SU-DHL-6 (cell line): ENCODE measurements around the gene ZMIZ1.

ENCODE experiments used
- H2AFZ ChIP-seq: fragments of 200-600 bp; sonication (generic); 2 replicates; pipeline ENCODE4 v1.6.1; 2014; ENCODE audit warnings: low read depth, mild to moderate bottlenecking, moderate library complexity, mixed read lengths, antibody characterized with exemption, low read length; ENCODE audit not compliant: severe bottlenecking
- H3F3A ChIP-seq: fragments of 200-600 bp; shearing (Covaris generic); 2 replicates; pipeline ENCODE4 v1.6.0; 2016; ENCODE audit warnings: antibody characterized with exemption, mild to moderate bottlenecking; ENCODE audit not compliant: insufficient read depth
- H3K27ac ChIP-seq: fragments of 200-600 bp; sonication (generic); 2 replicates; pipeline ENCODE4 v1.5.1; 2016; ENCODE audit warnings: low read depth, mild to moderate bottlenecking, low read length, moderate library complexity, mixed read lengths
- H3K27me3 ChIP-seq: fragments of 200-600 bp; sonication (generic), shearing (Covaris generic); 2 replicates; pipeline ENCODE4 v1.6.0; 2014; ENCODE audit warnings: mild to moderate bottlenecking, low read length
- H3K36me3 ChIP-seq: fragments of 200-600 bp; sonication (generic); 2 replicates; pipeline ENCODE4 v1.6.1; 2014; ENCODE audit warnings: mild to moderate bottlenecking, low read length, mixed read lengths
- H3K4me2 ChIP-seq: fragments of 300-600, 200-600 bp; shearing (Covaris generic), sonication (generic); 2 replicates; pipeline ENCODE4 v1.6.0; 2014; ENCODE audit warnings: low read length, low read depth, mild to moderate bottlenecking; ENCODE audit not compliant: poor library complexity, severe bottlenecking
- H3K4me3 ChIP-seq: fragments of 200-600 bp; sonication (generic); 2 replicates; pipeline ENCODE4 v1.5.1; 2014; ENCODE audit warnings: antibody characterized with exemption, low read length, mild to moderate bottlenecking, mixed read lengths; ENCODE audit not compliant: insufficient read depth, poor library complexity, severe bottlenecking
- H3K79me2 ChIP-seq: fragments of 200-600 bp; sonication (generic); 2 replicates; pipeline ENCODE4 v1.6.1; 2014; ENCODE audit warnings: mild to moderate bottlenecking, low read length, moderate library complexity; ENCODE audit not compliant: insufficient read depth
- H3K9ac ChIP-seq: fragments of 200-600 bp; sonication (generic); 2 replicates; pipeline ENCODE4 v1.7.0; 2014; ENCODE audit warnings: mild to moderate bottlenecking, low read length
- H3K9me2 ChIP-seq: fragments of 200-600 bp; sonication (generic); replicated peaks from 2 replicates; pipeline ENCODE4 v1.6.1; 2014; ENCODE audit warnings: low read length; ENCODE audit not compliant: insufficient read depth
- H3K9me3 ChIP-seq: fragments of 200-600 bp; sonication (generic); 2 replicates; pipeline ENCODE4 v1.6.1; 2014; ENCODE audit warnings: low read length, mixed read lengths; ENCODE audit not compliant: insufficient read depth
- H4K20me1 ChIP-seq: fragments of 200-600 bp; sonication (generic); 2 replicates; pipeline ENCODE4 v1.6.1; 2014; ENCODE audit warnings: low read depth, mild to moderate bottlenecking, antibody characterized with exemption, low read length, moderate library complexity, mixed read lengths
- EZH2phosphoT487 ChIP-seq: fragments of 200-600 bp; sonication (generic), shearing (Covaris generic); conservative IDR thresholded peaks from 2 replicates; pipeline ENCODE4 v1.6.1; 2018; ENCODE audit warnings: mild to moderate bottlenecking, antibody characterized with exemption, low read length, moderate library complexity, mixed read lengths
- TF ChIP-seq, protein P1 (sequence below): fragments of 200-600 bp; sonication (generic); IDR thresholded peaks from one replicate; pipeline ENCODE4 v1.5.1; 2017; ENCODE audit warnings: antibody characterized with exemption, mild to moderate bottlenecking, low read length, moderate library complexity; ENCODE audit not compliant: insufficient read depth, poor library complexity, severe bottlenecking

The ZMIZ1 gene

DNA sequence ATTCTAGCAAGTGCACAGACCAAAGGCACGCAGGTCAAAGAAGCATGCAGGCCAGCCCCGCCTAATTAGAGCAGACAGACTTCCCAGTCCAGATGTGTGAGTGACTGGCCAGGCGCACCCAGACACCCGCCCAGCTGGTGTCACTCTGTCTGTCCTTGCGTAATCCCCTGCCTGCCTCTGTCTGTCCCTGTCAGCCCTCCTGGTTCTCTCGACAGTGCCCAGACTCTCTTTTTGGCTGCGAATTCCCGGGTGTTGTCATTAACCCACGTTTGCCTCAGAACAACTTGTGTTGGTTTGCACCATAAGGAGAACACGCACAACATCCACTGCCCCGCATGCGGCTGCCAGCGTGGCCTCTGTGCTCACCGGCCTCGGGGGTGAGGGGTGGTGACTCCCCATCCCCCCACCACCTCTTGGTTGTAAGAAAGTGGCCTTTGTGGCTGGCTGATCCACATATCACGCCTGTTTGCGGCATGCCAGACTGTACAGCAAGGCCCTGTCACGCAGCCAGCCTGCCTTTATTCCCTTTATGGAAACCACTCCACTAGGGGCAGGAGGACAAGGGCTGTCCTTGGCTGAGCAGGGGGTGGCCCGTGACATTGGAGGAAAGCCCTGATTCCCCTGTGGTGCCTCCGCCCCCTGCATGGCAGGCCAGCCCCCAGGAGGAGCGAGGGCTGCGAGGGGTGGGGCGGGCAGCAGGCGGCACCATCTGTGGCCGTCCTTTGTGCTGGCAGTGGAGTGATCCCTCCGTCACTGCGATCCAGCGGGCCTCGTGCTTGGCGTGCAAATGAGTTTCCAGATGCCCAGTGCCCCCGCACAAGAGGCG is 205.7 kb downstream of the ZMIZ1 start:
- no peaks in the 10 kb centered on the region for H3K27me3 ChIP-seq
- H3K9ac ChIP-seq: no peak overlapping the region
- H3K27ac ChIP-seq: no peak overlapping the region
- H3K4me2 ChIP-seq: no peak overlapping the region
- H2AFZ ChIP-seq: no peak overlapping the region
- no peaks in the 10 kb centered on the region for H3K79me2 ChIP-seq
- H3K36me3 ChIP-seq: no peaks in the 10 kb centered on the region
- H3F3A ChIP-seq: no peaks in the 10 kb centered on the region
- H3K9me2 ChIP-seq: no peaks in the 10 kb centered on the region
- H3K9me3 ChIP-seq: no peaks in the 10 kb centered on the region
- TF ChIP-seq, protein P1, sequence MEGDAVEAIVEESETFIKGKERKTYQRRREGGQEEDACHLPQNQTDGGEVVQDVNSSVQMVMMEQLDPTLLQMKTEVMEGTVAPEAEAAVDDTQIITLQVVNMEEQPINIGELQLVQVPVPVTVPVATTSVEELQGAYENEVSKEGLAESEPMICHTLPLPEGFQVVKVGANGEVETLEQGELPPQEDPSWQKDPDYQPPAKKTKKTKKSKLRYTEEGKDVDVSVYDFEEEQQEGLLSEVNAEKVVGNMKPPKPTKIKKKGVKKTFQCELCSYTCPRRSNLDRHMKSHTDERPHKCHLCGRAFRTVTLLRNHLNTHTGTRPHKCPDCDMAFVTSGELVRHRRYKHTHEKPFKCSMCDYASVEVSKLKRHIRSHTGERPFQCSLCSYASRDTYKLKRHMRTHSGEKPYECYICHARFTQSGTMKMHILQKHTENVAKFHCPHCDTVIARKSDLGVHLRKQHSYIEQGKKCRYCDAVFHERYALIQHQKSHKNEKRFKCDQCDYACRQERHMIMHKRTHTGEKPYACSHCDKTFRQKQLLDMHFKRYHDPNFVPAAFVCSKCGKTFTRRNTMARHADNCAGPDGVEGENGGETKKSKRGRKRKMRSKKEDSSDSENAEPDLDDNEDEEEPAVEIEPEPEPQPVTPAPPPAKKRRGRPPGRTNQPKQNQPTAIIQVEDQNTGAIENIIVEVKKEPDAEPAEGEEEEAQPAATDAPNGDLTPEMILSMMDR: no peak
- TF ChIP-seq EZH2phosphoT487: no peak
- H3K4me3 ChIP-seq: no peak overlapping the region
- H4K20me1 ChIP-seq: no peaks in the 10 kb centered on the region

DNA sequence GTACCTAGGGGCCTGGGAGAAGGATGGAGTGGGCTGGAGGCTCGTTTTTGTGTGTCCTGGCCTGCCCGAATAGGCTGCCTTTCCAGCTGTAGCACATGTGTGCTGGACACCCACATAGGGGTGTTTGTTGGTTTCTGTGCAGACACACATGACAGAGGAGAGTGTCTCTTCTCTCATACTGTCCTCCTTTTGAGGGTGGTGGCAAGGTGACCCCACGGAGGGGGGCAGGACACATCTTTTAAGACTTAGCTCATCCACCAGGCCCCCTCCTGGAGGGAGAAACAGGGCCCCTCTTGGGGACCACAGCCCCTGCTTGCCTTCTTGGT is 206.3 kb downstream of the ZMIZ1 start:
- Histone ChIP-seq H3K4me2 (no peak overlapping the region), H3K9me2 (no peaks in the 10 kb centered on the region), H3K36me3 (no peaks in the 10 kb centered on the region), H3K79me2 (no peaks in the 10 kb centered on the region), H4K20me1 (no peaks in the 10 kb centered on the region), H3K9me3 (no peaks in the 10 kb centered on the region), H3K27ac (no peak overlapping the region), H3K27me3 (no peaks in the 10 kb centered on the region), H3K9ac (no peak overlapping the region), H3K4me3 (no peak overlapping the region), H3F3A (no peaks in the 10 kb centered on the region), H2AFZ (no peak overlapping the region)
- TF ChIP-seq, protein P1: no peak
- no peak for TF ChIP-seq EZH2phosphoT487

DNA sequence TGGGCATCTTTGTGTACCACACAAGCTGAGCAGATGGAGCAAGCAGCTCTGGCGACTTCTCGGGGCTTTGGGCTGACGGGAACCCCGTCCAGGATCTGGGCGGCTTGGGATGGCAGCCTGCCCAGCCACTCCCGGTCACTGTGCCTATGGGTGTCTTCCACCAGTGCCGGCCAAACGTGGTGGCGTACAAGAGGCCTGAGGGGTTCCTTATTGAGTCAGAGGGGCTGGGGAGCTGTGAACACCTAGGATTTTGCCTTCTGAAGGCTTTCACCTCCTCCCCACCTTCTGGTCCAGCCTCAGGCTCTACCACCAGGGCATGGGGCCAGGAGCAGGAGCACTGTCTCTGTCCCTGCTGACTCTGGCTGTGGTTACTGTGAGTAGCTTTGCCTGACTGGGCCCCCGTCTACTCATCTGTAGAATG is 206.7 kb downstream of the ZMIZ1 start:
- Histone ChIP-seq H3K9me3 (no peaks in the 10 kb centered on the region), H3K27ac (no peak overlapping the region), H3K4me3 (no peak overlapping the region), H3K4me2 (no peak overlapping the region), H2AFZ (no peak overlapping the region), H4K20me1 (no peaks in the 10 kb centered on the region), H3K9ac (no peak overlapping the region), H3K79me2 (no peaks in the 10 kb centered on the region), H3K9me2 (no peaks in the 10 kb centered on the region), H3F3A (no peaks in the 10 kb centered on the region), H3K27me3 (no peaks in the 10 kb centered on the region), H3K36me3 (no peaks in the 10 kb centered on the region)
- TF ChIP-seq EZH2phosphoT487: no peak
- TF ChIP-seq, protein P1: no peak
